ENCODE data around the gene FKBP5.

The FKBP5 gene

GRCh38 chr6:35665573-35665972 is 23.1 kb downstream of the FKBP5 start:
- no peak for DNase-seq (ENCODE audit: low read depth in 2 of 2)

- no peak for DNase-seq (ENCODE audit: low read depth in 2 of 2)
Observed at GRCh38 chr6:35664945-35665344, 23.8 kb downstream of the FKBP5 start.

GRCh38 chr6:35663447-35664235 is 25.1 kb downstream of the FKBP5 start:
- DNase-seq (ENCODE audit: low read depth in 2 of 2): no peak

GRCh38 chr6:35662999-35663398 is 25.7 kb downstream of the FKBP5 start:
- no peak for DNase-seq (ENCODE audit: low read depth in 2 of 2)

- no peak for DNase-seq (ENCODE audit: low read depth in 2 of 2)
Observed at GRCh38 chr6:35654883-35655282, 33.8 kb downstream of the FKBP5 start.

- DNase-seq (ENCODE audit: low read depth in 2 of 2): no peak
Observed at GRCh38 chr6:35651244-35651643, 37.5 kb downstream of the FKBP5 start.

- no peak for DNase-seq (ENCODE audit: low read depth in 2 of 2)
Observed at GRCh38 chr6:35650015-35650414, 38.7 kb downstream of the FKBP5 start.

- DNase-seq (ENCODE audit: low read depth in 2 of 2): no peak
Observed at GRCh38 chr6:35648203-35648602, 40.5 kb downstream of the FKBP5 start.

GRCh38 chr6:35647400-35647799 is 41.3 kb downstream of the FKBP5 start:
- DNase-seq (ENCODE audit: low read depth in 2 of 2): no peak

- no peak for DNase-seq (ENCODE audit: low read depth in 2 of 2)
Observed at GRCh38 chr6:35643162-35643535, 45.6 kb downstream of the FKBP5 start.

GRCh38 chr6:35642471-35643161 is 46.1 kb downstream of the FKBP5 start:
- no peak for DNase-seq (ENCODE audit: low read depth in 2 of 2)

GRCh38 chr6:35640017-35640664 is 48.6 kb downstream of the FKBP5 start:
- DNase-seq (ENCODE audit: low read depth in 2 of 2): no peak

- DNase-seq (ENCODE audit: low read depth in 2 of 2): no peak
Observed at GRCh38 chr6:35638679-35639078, 50.0 kb downstream of the FKBP5 start.

- DNase-seq (ENCODE audit: low read depth in 2 of 2): no peak
Observed at GRCh38 chr6:35637911-35638310, 50.8 kb downstream of the FKBP5 start.

- no peak for DNase-seq (ENCODE audit: low read depth in 2 of 2)
Observed at GRCh38 chr6:35635601-35636597, 52.8 kb downstream of the FKBP5 start.

GRCh38 chr6:35634316-35634715 is 54.4 kb downstream of the FKBP5 start:
- DNase-seq (ENCODE audit: low read depth in 2 of 2): no peak

GRCh38 chr6:35633579-35634089 is 55.1 kb downstream of the FKBP5 start:
- DNase-seq (ENCODE audit: low read depth in 2 of 2): no peak

- DNase-seq (ENCODE audit: low read depth in 2 of 2): no peak
Observed at GRCh38 chr6:35629876-35630378, 58.8 kb downstream of the FKBP5 start.

- DNase-seq (ENCODE audit: low read depth in 2 of 2): no peak
Observed at GRCh38 chr6:35626401-35626800, 62.3 kb downstream of the FKBP5 start.

- DNase-seq (ENCODE audit: low read depth in 2 of 2): no peak
Observed at GRCh38 chr6:35624341-35625070, 64.2 kb downstream of the FKBP5 start.

GRCh38 chr6:35622283-35622682 is 66.4 kb downstream of the FKBP5 start:
- DNase-seq (ENCODE audit: low read depth in 2 of 2): no peak

All from stimulated activated CD8-positive, alpha-beta memory T cell treated with anti-CD3 and anti-CD28 coated beads, Interleukin-2, amount 100 ng/mL, for 48 hours (primary cell).